ENCODE data around the gene MAGI1. TPM values are rescaled to one million over a fixed set of nuclear protein-coding genes. Genes with fewer than 3 reads are reported as not detected.

Gene MAGI1
- total RNA-seq, 1 donor from 2014 or later: not detected

GRCh38 chr3:65540666-65541065 is 498.1 kb downstream of the MAGI1 start:
- H3K27ac Mint-ChIP-seq: no peak overlapping the region

GRCh38 chr3:65539616-65540015 is 499.1 kb downstream of the MAGI1 start:
- no peaks in the 10 kb centered on the region for H3K4me1 Mint-ChIP-seq
- ATAC-seq (ENCODE audit: low read depth): no peak

More at GRCh38 chr3:65540666-65541065, 498.1 kb downstream of the MAGI1 start:
- Mint-ChIP-seq H3K4me3 (no peak overlapping the region), H3K4me1 (no peaks in the 10 kb centered on the region), H3K9me3 (peaks cover 3% of the 10 kb centered on the region), H3K36me3 (ENCODE audit: low read depth) (no peaks in the 10 kb centered on the region), H3K27me3 (no peaks in the 10 kb centered on the region)
- CTCF ChIA-PET: no interaction called here
- intact Hi-C loops (cut with micrococcal nuclease): no loop called here
- no peak for DNase-seq
- POLR2A ChIA-PET: no interaction called here
- no peak for TF ChIP-seq CTCF (IDR thresholded peaks at IDR 0.05)
- no peak for ATAC-seq (ENCODE audit: low read depth)

DNA sequence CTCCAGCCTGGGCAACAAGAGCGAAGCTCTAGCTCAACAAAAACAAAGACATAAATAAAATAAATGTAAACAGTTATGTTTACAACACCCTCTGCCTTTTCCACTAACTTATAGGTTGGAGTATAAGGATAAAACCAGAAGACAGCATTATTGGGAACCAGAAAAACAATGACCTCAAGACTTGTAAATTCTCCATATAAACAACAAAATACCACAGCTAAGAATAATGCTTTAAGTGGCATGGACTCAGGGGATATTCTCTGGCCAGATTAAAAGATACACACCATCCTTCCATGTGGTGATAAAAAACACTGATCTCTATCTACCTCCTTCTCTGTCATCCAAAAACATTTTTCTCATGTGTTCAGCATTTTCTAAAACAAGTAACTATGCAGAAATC is 500.6 kb downstream of the MAGI1 start:
- Mint-ChIP-seq H3K36me3 (ENCODE audit: low read depth) (no peaks in the 10 kb centered on the region), H3K9me3 (peaks cover 2% of the 10 kb centered on the region), H3K4me1 (no peaks in the 10 kb centered on the region), H3K27ac (no peak overlapping the region), H3K27me3 (no peaks in the 10 kb centered on the region), H3K4me3 (no peak overlapping the region)
- ATAC-seq (ENCODE audit: low read depth) (no peak), DNase-seq (no peak)
- CTCF ChIA-PET: no interaction called here
- POLR2A ChIA-PET: no interaction called here
- intact Hi-C loops (cut with micrococcal nuclease): no loop called here
- TF ChIP-seq CTCF (IDR thresholded peaks at IDR 0.05): no peak

More at GRCh38 chr3:65539616-65540015, 499.1 kb downstream of the MAGI1 start:
- ChIA-PET POLR2A (no interaction called here), CTCF (no interaction called here)
- Mint-ChIP-seq H3K27me3 (no peaks in the 10 kb centered on the region), H3K27ac (no peak overlapping the region), H3K9me3 (peaks cover 3% of the 10 kb centered on the region), H3K36me3 (ENCODE audit: low read depth) (no peaks in the 10 kb centered on the region), H3K4me3 (no peak overlapping the region)
- intact Hi-C loops (cut with micrococcal nuclease): no loop called here
- TF ChIP-seq CTCF (IDR thresholded peaks at IDR 0.05): no peak
- no peak for DNase-seq

DNA sequence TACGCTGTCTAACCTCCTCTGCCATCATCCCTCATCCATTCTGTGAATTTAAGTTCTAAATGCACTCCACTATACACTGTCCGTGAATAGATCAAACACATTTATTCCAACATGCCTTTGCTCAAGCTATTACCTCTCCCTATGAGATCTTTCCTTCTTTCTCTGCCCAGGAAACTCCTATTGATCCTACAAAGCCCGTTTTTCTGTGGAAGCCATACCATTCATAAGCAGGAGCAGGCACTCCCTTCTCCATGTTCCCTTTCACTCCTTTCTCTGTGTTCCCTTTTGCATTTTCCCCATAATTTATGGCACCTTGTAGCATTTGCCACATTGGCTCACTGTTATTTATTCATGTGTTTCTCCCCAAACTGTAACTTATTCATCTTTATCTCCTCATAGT is 501.6 kb downstream of the MAGI1 start:
- no peak for ATAC-seq (ENCODE audit: low read depth)
- DNase-seq: no peak
- Mint-ChIP-seq H3K4me3 (no peak overlapping the region), H3K27ac (no peak overlapping the region), H3K4me1 (no peaks in the 10 kb centered on the region), H3K36me3 (ENCODE audit: low read depth) (no peaks in the 10 kb centered on the region), H3K9me3 (no peaks in the 10 kb centered on the region), H3K27me3 (no peaks in the 10 kb centered on the region)
- no peak for TF ChIP-seq CTCF (IDR thresholded peaks at IDR 0.05)
- intact Hi-C loops (cut with micrococcal nuclease): no loop called here
- CTCF ChIA-PET: no interaction called here
- POLR2A ChIA-PET: no interaction called here

DNA sequence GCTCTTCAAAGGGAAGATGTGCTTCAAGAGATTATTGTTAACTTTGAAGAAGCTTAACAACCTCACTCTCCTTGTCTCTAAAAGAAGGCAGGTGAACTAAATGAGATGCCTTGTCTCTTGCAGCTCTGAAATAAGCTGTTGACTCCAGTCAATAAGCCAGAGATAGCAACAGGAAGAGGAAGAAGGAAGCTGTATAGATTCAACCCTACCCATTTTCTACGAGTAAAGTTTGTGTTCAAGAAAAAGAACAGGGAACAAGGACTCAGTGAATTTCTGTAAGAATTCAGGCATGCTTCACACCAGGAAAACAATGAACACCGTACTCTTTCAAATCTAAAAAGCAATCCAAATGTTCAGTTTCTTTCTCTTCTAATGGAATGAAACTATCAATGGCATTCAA is 503.5 kb downstream of the MAGI1 start:
- intact Hi-C loops (cut with micrococcal nuclease): no loop called here
- no peaks in the 10 kb centered on the region for H3K9me3 Mint-ChIP-seq
- no peaks in the 10 kb centered on the region for H3K36me3 Mint-ChIP-seq (ENCODE audit: low read depth)
- ATAC-seq (ENCODE audit: low read depth): no peak
- TF ChIP-seq CTCF (IDR thresholded peaks at IDR 0.05): no peak
- H3K4me1 Mint-ChIP-seq: no peaks in the 10 kb centered on the region
- CTCF ChIA-PET: no interaction called here
- POLR2A ChIA-PET: no interaction called here
- H3K27me3 Mint-ChIP-seq: no peaks in the 10 kb centered on the region
- no peak overlapping the region for H3K4me3 Mint-ChIP-seq
- H3K27ac Mint-ChIP-seq: no peak overlapping the region
- DNase-seq: no peak

All from activated B cell treated with CpG ODN at 0.5 μM for 24 hours (primary cell).